Ectodermal cell (in vitro differentiated cells): ENCODE results near the gene PTPRB.
"Not testable (repeated sequence)": the region's sequence is repeated elsewhere in the genome, so short reads cannot be mapped to it uniquely, and the experiment has no call there.

Source experiments
- H3K27ac ChIP-seq: 2 replicates; pipeline ENCODE4 v1.7.0; 2013; ENCODE audit warnings: mild to moderate bottlenecking, low read depth, low read length; ENCODE audit not compliant: insufficient read depth, poor library complexity, severe bottlenecking
- H3K27me3 ChIP-seq: 2 replicates; pipeline ENCODE4 v1.7.0; 2013; ENCODE audit warnings: mild to moderate bottlenecking, low read length; ENCODE audit not compliant: insufficient read depth, control insufficient read depth, poor library complexity, severe bottlenecking
- H3K36me3 ChIP-seq: one replicate; pipeline ENCODE4 v1.7.0; 2013; ENCODE audit warnings: low read length; ENCODE audit not compliant: control insufficient read depth, insufficient read depth
- H3K4me1 ChIP-seq: one replicate; pipeline ENCODE4 v1.7.0; 2013; ENCODE audit warnings: low read length; ENCODE audit not compliant: control insufficient read depth, insufficient read depth
- H3K4me3 ChIP-seq: 2 replicates; pipeline ENCODE4 v1.7.0; 2013; ENCODE audit warnings: low read depth, low read length, control low read depth; ENCODE audit not compliant: insufficient read depth
- H3K9me3 ChIP-seq: 2 replicates; pipeline ENCODE4 v1.7.0; 2013; ENCODE audit warnings: mild to moderate bottlenecking, low read length, moderate library complexity; ENCODE audit not compliant: control insufficient read depth
- WGBS, 2 experiments: methylation state at CpG; one replicate each; pipeline ENCODE4 v1.1.7; 2013; ENCODE audit warnings: missing lambda C conversion rate in 2 of 2; 5-methylcytosine and 5-hydroxymethylcytosine counted together

PTPRB gene

DNA sequence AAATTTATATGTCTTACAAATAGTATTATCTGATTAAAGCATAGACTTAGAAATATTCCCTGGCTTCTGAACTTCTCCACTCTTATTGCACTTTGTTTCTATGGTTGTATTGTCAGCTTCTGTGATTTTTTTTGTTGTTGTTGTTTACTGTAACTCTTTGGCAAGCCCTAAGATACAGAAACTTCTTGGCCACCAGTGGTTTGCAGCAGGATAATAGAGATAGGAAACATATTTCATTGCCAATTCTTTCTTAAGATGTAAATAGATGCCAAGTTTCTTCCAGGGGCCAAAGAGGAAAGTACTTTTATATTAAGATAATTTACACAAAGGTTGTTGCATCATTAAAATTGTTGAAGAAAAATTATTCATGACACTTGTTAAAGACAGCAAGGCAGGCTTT, 123.8 kb downstream of the PTPRB start:
- H3K36me3 ChIP-seq: no peaks in the 10 kb centered on the region
- no peaks in the 10 kb centered on the region for H3K27me3 ChIP-seq

GRCh38 chr12:70508178-70508577, 129.1 kb downstream of the PTPRB start:
- Histone ChIP-seq H3K27ac (no peak overlapping the region), H3K4me3 (no peak overlapping the region), H3K27me3 (no peaks in the 10 kb centered on the region), H3K9me3 (no peaks in the 10 kb centered on the region), H3K4me1 (no peaks in the 10 kb centered on the region), H3K36me3 (no peaks in the 10 kb centered on the region)
- 97 to 100% methylated on average over 1 of the region's 1 CpG for WGBS, 2 experiments

More for the DNA sequence above, 123.8 kb downstream of the PTPRB start:
- Histone ChIP-seq H3K27ac (no peak overlapping the region), H3K4me1 (no peaks in the 10 kb centered on the region), H3K4me3 (no peak overlapping the region), H3K9me3 (no peaks in the 10 kb centered on the region)

- Histone ChIP-seq H3K4me3 (no peak overlapping the region), H3K27ac (no peak overlapping the region), H3K27me3 (no peaks in the 10 kb centered on the region), H3K36me3 (no peaks in the 10 kb centered on the region), H3K9me3 (no peaks in the 10 kb centered on the region), H3K4me1 (no peaks in the 10 kb centered on the region)
- 42 to 46% methylated on average over 2 of the region's 2 CpGs for WGBS, 2 experiments
Measured at GRCh38 chr12:70507442-70507841, 129.8 kb downstream of the PTPRB start.

DNA sequence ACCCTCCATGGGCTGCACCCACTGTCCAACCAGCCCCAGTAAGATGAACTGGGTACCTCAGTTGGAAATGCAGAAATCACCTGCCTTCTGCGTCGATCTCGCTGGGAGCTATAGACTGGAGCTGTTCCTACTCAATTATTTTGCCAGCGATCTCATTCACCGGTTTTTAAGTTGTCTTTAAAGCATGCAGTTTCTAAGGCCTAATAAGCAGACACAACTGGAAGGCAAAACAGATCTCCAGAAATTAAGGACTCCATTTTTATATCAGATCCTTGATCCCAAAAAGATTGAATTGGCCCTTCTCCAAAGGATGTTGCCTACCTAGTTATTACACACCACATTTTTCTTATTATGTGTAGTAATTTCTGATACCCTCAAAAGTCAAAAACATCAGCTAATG, 139.7 kb downstream of the PTPRB start:
- Histone ChIP-seq H3K36me3 (no peaks in the 10 kb centered on the region), H3K4me1 (no peaks in the 10 kb centered on the region), H3K27ac (no peak overlapping the region), H3K4me3 (no peak overlapping the region), H3K9me3 (no peaks in the 10 kb centered on the region), H3K27me3 (no peaks in the 10 kb centered on the region)
- 84% methylated on average over 5 of the region's 5 CpGs for WGBS, 2 experiments

GRCh38 chr12:70492904-70493303, 144.3 kb downstream of the PTPRB start:
- not testable (repeated sequence) for H3K27ac ChIP-seq, H3K4me3 ChIP-seq, H3K27me3 ChIP-seq, H3K9me3 ChIP-seq, H3K36me3 ChIP-seq, H3K4me1 ChIP-seq
- no CpG with 5 or more reads among the region's 1 CpG for WGBS, 2 experiments

- H3K9me3 ChIP-seq, H3K36me3 ChIP-seq, H3K4me1 ChIP-seq, H3K27me3 ChIP-seq, H3K27ac ChIP-seq, H3K4me3 ChIP-seq: not testable (repeated sequence)
Measured at GRCh38 chr12:70490928-70491327, 146.3 kb downstream of the PTPRB start.

DNA sequence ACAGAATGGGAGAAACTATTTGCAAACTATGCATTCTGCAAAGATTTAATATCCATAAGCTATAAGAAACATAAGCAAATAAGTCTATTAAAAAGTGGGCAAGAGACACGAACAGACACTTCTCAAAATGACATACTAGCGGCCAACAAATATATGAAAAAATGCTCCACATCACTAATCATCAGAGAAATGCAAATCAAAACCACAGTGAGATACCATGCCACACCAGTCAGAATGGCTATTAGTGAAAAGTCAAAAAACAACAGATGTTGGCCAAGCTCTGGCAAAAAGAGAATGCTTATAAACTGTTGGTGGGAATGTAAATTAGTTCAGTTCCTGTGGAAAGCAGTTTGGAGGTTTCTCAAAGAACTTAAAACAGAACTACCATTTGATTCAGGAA, 149.8 kb downstream of the PTPRB start:
- Histone ChIP-seq H3K4me3 (no peak overlapping the region), H3K27me3 (no peaks in the 10 kb centered on the region)

GRCh38 chr12:70486588-70486987, 150.6 kb downstream of the PTPRB start:
- Histone ChIP-seq H3K36me3 (no peaks in the 10 kb centered on the region), H3K27ac (no peak overlapping the region), H3K27me3 (no peaks in the 10 kb centered on the region), H3K4me1 (no peaks in the 10 kb centered on the region), H3K4me3 (no peak overlapping the region), H3K9me3 (no peaks in the 10 kb centered on the region)
- WGBS, 2 experiments: 87 to 90% methylated on average over 1 to 2 of the region's 2 CpGs

More for the DNA sequence above, 149.8 kb downstream of the PTPRB start:
- 78 to 82% methylated on average over 2 of the region's 2 CpGs for WGBS, 2 experiments
- H3K4me1 ChIP-seq: no peaks in the 10 kb centered on the region
- H3K9me3 ChIP-seq: no peaks in the 10 kb centered on the region
- H3K27ac ChIP-seq: no peak overlapping the region
- H3K36me3 ChIP-seq: no peaks in the 10 kb centered on the region

- H3K27ac ChIP-seq: no peak overlapping the region
- WGBS, 2 experiments: 92 to 98% methylated on average over 3 of the region's 3 CpGs
- no peaks in the 10 kb centered on the region for H3K9me3 ChIP-seq
- no peak overlapping the region for H3K4me3 ChIP-seq
- H3K27me3 ChIP-seq: no peaks in the 10 kb centered on the region
- no peaks in the 10 kb centered on the region for H3K4me1 ChIP-seq
- no peaks in the 10 kb centered on the region for H3K36me3 ChIP-seq
Measured at GRCh38 chr12:70485704-70486103, 151.5 kb downstream of the PTPRB start.

DNA sequence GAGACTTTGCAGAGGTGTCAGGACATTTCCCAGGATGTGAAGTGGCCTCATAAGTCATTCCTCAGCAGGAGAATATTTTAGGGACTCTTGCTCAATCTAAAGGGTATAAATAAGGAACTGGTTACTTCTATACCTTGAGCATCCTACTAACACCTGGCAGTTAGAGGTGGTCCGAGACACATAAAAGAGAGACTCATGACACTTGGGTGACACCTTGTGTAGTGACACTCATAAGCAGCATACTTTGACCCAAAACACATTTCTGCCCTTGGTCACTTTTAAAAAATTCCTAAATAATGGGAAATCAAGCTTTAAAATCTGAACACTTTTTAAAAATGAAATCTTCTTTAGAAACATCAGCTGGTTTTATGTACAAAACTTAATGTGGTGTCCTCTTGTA, 152.8 kb downstream of the PTPRB start:
- no peak overlapping the region for H3K4me3 ChIP-seq
- WGBS, 2 experiments: 97 to 100% methylated on average over 1 of the region's 1 CpG
- no peaks in the 10 kb centered on the region for H3K9me3 ChIP-seq
- no peaks in the 10 kb centered on the region for H3K27me3 ChIP-seq
- H3K36me3 ChIP-seq: no peaks in the 10 kb centered on the region
- H3K4me1 ChIP-seq: no peaks in the 10 kb centered on the region
- H3K27ac ChIP-seq: no peak overlapping the region

GRCh38 chr12:70482764-70483163, 154.5 kb downstream of the PTPRB start:
- 100% methylated on average over 1 of the region's 1 CpG for WGBS, 2 experiments
- Histone ChIP-seq H3K36me3 (no peaks in the 10 kb centered on the region), H3K4me1 (no peaks in the 10 kb centered on the region), H3K27ac (no peak overlapping the region), H3K27me3 (no peaks in the 10 kb centered on the region), H3K4me3 (no peak overlapping the region), H3K9me3 (no peaks in the 10 kb centered on the region)
